NCI-H1092 treated with DMSO at 0.1 percent for 48 hours (cell line): ENCODE results near the gene SCN4A.
"Not testable (repeated sequence)": the region's sequence is repeated elsewhere in the genome, so short reads cannot be mapped to it uniquely, and the experiment has no call there.

Experiments used
- DNase-seq: peaks from one replicate; lab custom pipeline; 2025; lab: John Stamatoyannopoulos, UW

Gene SCN4A

GRCh38 chr17:63972796-63973195 is at the start of gene SCN4A:
Gene SCN4A (minus strand): TSS chr17:63972918. CDS start chr17:63972841, 77 bp downstream.
- DNase-seq = no peak

- peak; percentile 5 for DNase-seq
These were observed 47.5 kb upstream of the SCN4A start, which contains the start of gene ICAM2 for GRCh38 chr17:64020056-64020766. Gene ICAM2 (minus strand): TSS chr17:64020633. CDS start chr17:64006691, 13,942 bp downstream.

GRCh38 chr17:64019551-64019961 is 46.8 kb upstream of the SCN4A start:
- DNase-seq = not testable (repeated sequence)

GRCh38 chr17:64017381-64017980 is 44.8 kb upstream of the SCN4A start:
- no peak for DNase-seq

- DNase-seq = no peak
These were observed 44.3 kb upstream of the SCN4A start for GRCh38 chr17:64016974-64017373.

GRCh38 chr17:64016231-64016784 is 43.6 kb upstream of the SCN4A start:
- DNase-seq = no peak

GRCh38 chr17:64015447-64015846 is 42.7 kb upstream of the SCN4A start:
- no peak for DNase-seq

- no peak for DNase-seq
These were observed 37.1 kb upstream of the SCN4A start for GRCh38 chr17:64009571-64010402.

- no peak for DNase-seq
These were observed 36.1 kb upstream of the SCN4A start for GRCh38 chr17:64008830-64009229.

GRCh38 chr17:64008346-64008745 is 35.6 kb upstream of the SCN4A start:
- no peak for DNase-seq

GRCh38 chr17:64007838-64008282 is 35.1 kb upstream of the SCN4A start:
- no peak for DNase-seq

GRCh38 chr17:64007089-64007837 is 34.5 kb upstream of the SCN4A start:
- DNase-seq = not testable (repeated sequence)

- DNase-seq = no peak
These were observed 33.8 kb upstream of the SCN4A start for GRCh38 chr17:64006361-64007088.

- DNase-seq = peak; percentile 87
These were observed 33.0 kb upstream of the SCN4A start for GRCh38 chr17:64005734-64006167.

GRCh38 chr17:64004903-64005733 is 32.4 kb upstream of the SCN4A start:
- no peak for DNase-seq

GRCh38 chr17:64004218-64004770 is 31.6 kb upstream of the SCN4A start:
- no peak for DNase-seq

- no peak for DNase-seq
These were observed 30.9 kb upstream of the SCN4A start for GRCh38 chr17:64003526-64004121.

- no peak for DNase-seq
These were observed 30.2 kb upstream of the SCN4A start for GRCh38 chr17:64002658-64003525.
